Testis (tissue), 3 donors: Measurements from ENCODE around the gene MTTP. TPM values are rescaled to one million over a fixed set of nuclear protein-coding genes. Genes with fewer than 3 reads are reported as not detected.

ENCODE experiments used
- DNase-seq: peaks from one replicate; pipeline ENCODE4 v3.0.0-alpha.2; 2019
- H3K27ac ChIP-seq, 2 donors: fragments of 200-600 bp; sonication (generic); one replicate each; pipeline ENCODE4 v1.5.1; 2019
- H3K27me3 ChIP-seq: fragments of 200-600 bp; sonication (generic); one replicate; pipeline ENCODE4 v1.5.1; 2019
- H3K36me3 ChIP-seq: fragments of 200-600 bp; sonication (generic); one replicate; pipeline ENCODE4 v1.5.1; 2017; ENCODE audit warnings: low read depth; ENCODE audit errors: missing control alignments
- H3K4me1 ChIP-seq: fragments of 200-600 bp; sonication (generic); one replicate; pipeline ENCODE4 v1.5.1; 2019
- H3K4me3 ChIP-seq, 2 donors: fragments of 200-600 bp; sonication (generic); one replicate each; pipeline ENCODE4 v1.5.1; 2017 to 2019
- H3K9me3 ChIP-seq: fragments of 200-600 bp; sonication (generic); one replicate; pipeline ENCODE4 v1.5.1; 2017
- CTCF ChIP-seq, 3 experiments: fragments of 450-650 bp in 2 of 3; fragments of 200-600 bp in 1 of 3; sonication (generic) in 1 of 3; IDR thresholded peaks; one replicate each; pipeline ENCODE4 v1.5.1; 2016 to 2019; ENCODE audit warnings: antibody characterized with exemption in 3 of 3, mild to moderate bottlenecking in 2 of 3, moderate library complexity in 1 of 3
- POLR2A ChIP-seq: fragments of 450-650 bp; IDR thresholded peaks from one replicate; pipeline ENCODE4 v1.6.1; 2017; ENCODE audit warnings: antibody characterized with exemption, mild to moderate bottlenecking, moderate library complexity
- WGBS, 2 donors: methylation state at CpG; one replicate each; pipeline ENCODE4 v1.1.5; 2018; 5-methylcytosine and 5-hydroxymethylcytosine counted together
- intact Hi-C: fragments of 100-400 bp; cut with DNase I; formaldehyde crosslinking; loops from one replicate; pipeline ENCODE4 v1.15.1; 2023; ENCODE audit warnings: low total_unique reads
- polyA plus RNA-seq: library from polyadenylated mRNA; stranded (reverse); fragments of 350-450 nt; fragmentation: Illumina TruSeq; extraction: RNeasy Lipid Tissue Mini Kit (QIAGEN cat#74804); gene quantifications from one replicate; pipeline ENCODE4 v1.2.3, GENCODE V29; 2014; ENCODE audit warnings: low read depth, low replicate concordance; ENCODE audit not compliant: insufficient read depth
- total RNA-seq, 2 donors: library from RNA; depleted of rRNA; stranded (reverse); fragments of >200 nt; gene quantifications; one replicate each; pipeline ENCODE4 v1.2.3, GENCODE V29; 2016

The MTTP gene
- total and polyA plus RNA-seq, 3 donors from 2014 or later = 6.8 to 26.0 (median 15.4) TPM

- no peak for DNase-seq
- TF ChIP-seq CTCF (IDR thresholded peaks at IDR 0.05) = no peak
- TF ChIP-seq POLR2A = no peak
- Histone ChIP-seq H3K36me3 (no peaks in the 10 kb centered on the region), H3K27ac (no peak overlapping the region), H3K9me3 (no peaks in the 10 kb centered on the region), H3K4me3 (peak overlapping the region in 1 of 2 donors; percentile 17), H3K4me1 (peaks cover 15% of the 10 kb centered on the region), H3K27me3 (no peaks in the 10 kb centered on the region)
- 47 to 71% methylated on average over 5 of the region's 5 CpGs for WGBS, 2 donors
- intact Hi-C loops = no loop called here
These were observed 50.7 kb downstream of the MTTP start for GRCh38 chr4:99625369-99625768.

- H3K36me3 ChIP-seq = no peaks in the 10 kb centered on the region
- intact Hi-C loops = no loop called here
- TF ChIP-seq CTCF (IDR thresholded peaks at IDR 0.05) (no peak), POLR2A (no peak)
- no peaks in the 10 kb centered on the region for H3K9me3 ChIP-seq
- no peak for DNase-seq
- 75 to 86% methylated on average over 1 of the region's 1 CpG for WGBS, 2 donors
- H3K4me3 ChIP-seq = no peak overlapping the region
- peaks cover 10% of the 10 kb centered on the region for H3K4me1 ChIP-seq
- H3K27me3 ChIP-seq = no peaks in the 10 kb centered on the region
- H3K27ac ChIP-seq = no peak overlapping the region
These were observed 53.4 kb downstream of the MTTP start for GRCh38 chr4:99628040-99628439.

- Histone ChIP-seq H3K4me1 (no peaks in the 10 kb centered on the region), H3K9me3 (no peaks in the 10 kb centered on the region), H3K27me3 (no peaks in the 10 kb centered on the region), H3K27ac (no peak overlapping the region), H3K36me3 (no peaks in the 10 kb centered on the region), H3K4me3 (no peak overlapping the region)
- DNase-seq = no peak
- TF ChIP-seq CTCF (IDR thresholded peaks at IDR 0.05) (no peak), POLR2A (no peak)
- intact Hi-C loops = no loop called here
These were observed 55.4 kb downstream of the MTTP start for GRCh38 chr4:99629962-99630554.

GRCh38 chr4:99630857-99631360 is 56.3 kb downstream of the MTTP start:
- H3K27me3 ChIP-seq = no peaks in the 10 kb centered on the region
- intact Hi-C loops = no loop called here
- no peaks in the 10 kb centered on the region for H3K36me3 ChIP-seq
- 67 to 89% methylated on average over 1 of the region's 1 CpG for WGBS, 2 donors
- TF ChIP-seq POLR2A = no peak
- no peak for TF ChIP-seq CTCF (IDR thresholded peaks at IDR 0.05)
- no peaks in the 10 kb centered on the region for H3K9me3 ChIP-seq
- no peak overlapping the region for H3K27ac ChIP-seq
- DNase-seq = no peak
- H3K4me1 ChIP-seq = no peaks in the 10 kb centered on the region
- H3K4me3 ChIP-seq = no peak overlapping the region

- WGBS, 2 donors = 80 to 90% methylated on average over 14 of the region's 14 CpGs
- intact Hi-C loops = no loop called here
- H3K36me3 ChIP-seq = no peaks in the 10 kb centered on the region
- TF ChIP-seq POLR2A (no peak), CTCF (IDR thresholded peaks at IDR 0.05) (no peak)
- H3K27me3 ChIP-seq = no peaks in the 10 kb centered on the region
- H3K9me3 ChIP-seq = no peaks in the 10 kb centered on the region
- H3K4me3 ChIP-seq = no peak overlapping the region
- H3K27ac ChIP-seq = no peak overlapping the region
- H3K4me1 ChIP-seq = no peaks in the 10 kb centered on the region
- no peak for DNase-seq
These were observed 59.1 kb downstream of the MTTP start for GRCh38 chr4:99633772-99634171.
